IPS DF 6.9 (cell line): ENCODE data around the gene ARHGEF4.

Experiments used
- DNase-seq: peaks from one replicate; pipeline ENCODE4 v3.0.0-alpha.2; 2013; ENCODE audit warnings: low read depth, low spot score
- H3K27ac ChIP-seq: one replicate; pipeline ENCODE4 v1.5.1; 2013; ENCODE audit warnings: low read length, control low read depth
- H3K27me3 ChIP-seq: 2 replicates; pipeline ENCODE4 v1.6.1; 2013; ENCODE audit warnings: mild to moderate bottlenecking, low read length; ENCODE audit not compliant: control insufficient read depth, insufficient read depth
- H3K36me3 ChIP-seq: 2 replicates; pipeline ENCODE4 v1.6.1; 2013; ENCODE audit warnings: low read length; ENCODE audit not compliant: control insufficient read depth, insufficient read depth
- H3K4me1 ChIP-seq: 2 replicates; pipeline ENCODE4 v1.6.1; 2013; ENCODE audit warnings: low read length; ENCODE audit not compliant: control insufficient read depth, insufficient read depth
- H3K4me3 ChIP-seq: 2 replicates; pipeline ENCODE4 v1.5.1; 2013; ENCODE audit warnings: mild to moderate bottlenecking, low read length
- H3K9me3 ChIP-seq: 2 replicates; pipeline ENCODE4 v1.6.1; 2013; ENCODE audit warnings: low read length, inconsistent platforms; ENCODE audit not compliant: control insufficient read depth, insufficient read depth
- WGBS: extraction: QIAGEN DNeasy Blood & Tissue Kit; methylation state at CpG from one replicate; pipeline ENCODE4 v1.1.7; 2013; ENCODE audit warnings: mixed read lengths, missing lambda C conversion rate; ENCODE audit not compliant: insufficient read length, insufficient coverage; 5-methylcytosine and 5-hydroxymethylcytosine counted together

ARHGEF4 gene

GRCh38 chr2:130845505-130846085 is 8.9 kb downstream of the ARHGEF4 start:
- DNase-seq = no peak
- Histone ChIP-seq H3K27ac (no peak overlapping the region), H3K36me3 (no peaks in the 10 kb centered on the region), H3K27me3 (no peaks in the 10 kb centered on the region), H3K9me3 (no peaks in the 10 kb centered on the region), H3K4me3 (no peak overlapping the region), H3K4me1 (peaks cover 4% of the 10 kb centered on the region; the same call in 1 of the 2 replicates)
- WGBS = no CpG with 5 or more reads among the region's 13 CpGs

GRCh38 chr2:130846233-130846632 is 9.5 kb downstream of the ARHGEF4 start:
- H3K9me3 ChIP-seq = no peaks in the 10 kb centered on the region
- H3K27ac ChIP-seq = no peak overlapping the region
- H3K27me3 ChIP-seq = no peaks in the 10 kb centered on the region
- H3K4me1 ChIP-seq = peaks cover 4% of the 10 kb centered on the region; the same call in 1 of the 2 replicates
- DNase-seq = no peak
- WGBS = no CpG with 5 or more reads among the region's 12 CpGs
- H3K36me3 ChIP-seq = no peaks in the 10 kb centered on the region
- H3K4me3 ChIP-seq = no peak overlapping the region

GRCh38 chr2:130846686-130847375 is 10.1 kb downstream of the ARHGEF4 start:
- whole genome bisulfite sequencing = no CpG with 5 or more reads among the region's 18 CpGs
- H3K27me3 ChIP-seq = no peaks in the 10 kb centered on the region
- H3K27ac ChIP-seq = no peak overlapping the region
- H3K4me1 ChIP-seq = peaks cover 4% of the 10 kb centered on the region; the same call in 1 of the 2 replicates
- no peak for DNase-seq
- no peaks in the 10 kb centered on the region for H3K36me3 ChIP-seq
- H3K4me3 ChIP-seq = no peak overlapping the region
- no peaks in the 10 kb centered on the region for H3K9me3 ChIP-seq

GRCh38 chr2:130847776-130848525 is 11.2 kb downstream of the ARHGEF4 start:
- Histone ChIP-seq H3K4me1 (peaks cover 4% of the 10 kb centered on the region; the same call in 1 of the 2 replicates), H3K36me3 (no peaks in the 10 kb centered on the region), H3K9me3 (no peaks in the 10 kb centered on the region), H3K4me3 (no peak overlapping the region), H3K27me3 (no peaks in the 10 kb centered on the region), H3K27ac (no peak overlapping the region)
- WGBS = no CpG with 5 or more reads among the region's 19 CpGs
- no peak for DNase-seq

- Histone ChIP-seq H3K36me3 (no peaks in the 10 kb centered on the region), H3K27ac (no peak overlapping the region), H3K4me1 (peaks cover 3% of the 10 kb centered on the region; the same call in 1 of the 2 replicates), H3K27me3 (no peaks in the 10 kb centered on the region), H3K4me3 (no peak overlapping the region), H3K9me3 (no peaks in the 10 kb centered on the region)
- DNase-seq = no peak
- WGBS = no CpG with 5 or more reads among the region's 12 CpGs
Measured at GRCh38 chr2:130848526-130849210, 12.0 kb downstream of the ARHGEF4 start.

GRCh38 chr2:130849896-130850787 is 13.4 kb downstream of the ARHGEF4 start:
- H3K9me3 ChIP-seq = no peaks in the 10 kb centered on the region
- H3K4me1 ChIP-seq = 0 out of 2 replicates have a peak, but pooled peaks cover 1% of the 10 kb centered on the region
- WGBS = no CpG with 5 or more reads among the region's 10 CpGs
- DNase-seq = no peak
- H3K4me3 ChIP-seq = no peak overlapping the region
- no peaks in the 10 kb centered on the region for H3K36me3 ChIP-seq
- H3K27ac ChIP-seq = no peak overlapping the region
- H3K27me3 ChIP-seq = no peaks in the 10 kb centered on the region

- H3K27ac ChIP-seq = no peak overlapping the region
- no peak for DNase-seq
- no peaks in the 10 kb centered on the region for H3K9me3 ChIP-seq
- no peaks in the 10 kb centered on the region for H3K27me3 ChIP-seq
- no peaks in the 10 kb centered on the region for H3K36me3 ChIP-seq
- 0 out of 2 replicates have a peak, but pooled peaks cover 1% of the 10 kb centered on the region for H3K4me1 ChIP-seq
- no CpG with 5 or more reads among the region's 26 CpGs for whole genome bisulfite sequencing
- no peak overlapping the region for H3K4me3 ChIP-seq
Measured at GRCh38 chr2:130850788-130851623, 14.3 kb downstream of the ARHGEF4 start.

- H3K27ac ChIP-seq = no peak overlapping the region
- no CpG with 5 or more reads among the region's 14 CpGs for WGBS
- H3K4me1 ChIP-seq = 0 out of 2 replicates have a peak, but pooled peaks cover 1% of the 10 kb centered on the region
Measured at GRCh38 chr2:130851624-130852382, 15.1 kb downstream of the ARHGEF4 start.

More at GRCh38 chr2:130851624-130852382, 15.1 kb downstream of the ARHGEF4 start:
- H3K36me3 ChIP-seq = no peaks in the 10 kb centered on the region
- no peaks in the 10 kb centered on the region for H3K27me3 ChIP-seq
- no peaks in the 10 kb centered on the region for H3K9me3 ChIP-seq
- no peak overlapping the region for H3K4me3 ChIP-seq
- DNase-seq = no peak
